C4-2B (cell line): ENCODE data around the gene NHLRC2.

Experiments
- H3K27ac ChIP-seq: fragments of 450-650 bp; 2 replicates; pipeline ENCODE4 v1.5.1; 2017
- CTCF ChIP-seq: fragments of 450-650 bp; conservative IDR thresholded peaks from 2 replicates; pipeline ENCODE4 v1.5.1; 2017; ENCODE audit warnings: mild to moderate bottlenecking
- ZFX ChIP-seq: fragments of 450-650 bp; IDR thresholded peaks from 2 replicates; pipeline ENCODE4 v1.6.1; 2017

Gene NHLRC2

DNA sequence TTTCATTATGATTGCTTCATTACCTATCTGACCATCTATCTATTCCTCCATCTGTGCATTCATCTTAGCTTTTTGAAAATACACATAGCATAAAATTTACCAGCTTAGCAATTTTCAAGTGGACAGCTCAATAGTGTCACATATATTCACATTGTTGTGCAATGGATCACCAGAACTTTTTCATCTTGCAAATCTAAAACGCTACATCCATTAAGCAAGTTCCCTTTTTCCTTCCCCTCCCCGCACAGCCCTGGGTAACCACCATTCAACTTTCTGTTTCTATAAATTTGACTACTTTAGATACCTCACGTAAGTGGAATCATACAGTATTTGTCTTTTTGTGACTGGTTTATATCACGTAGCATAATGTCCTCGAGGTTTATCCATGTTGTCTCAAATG lies 111.2 kb downstream of the NHLRC2 start:
- H3K27ac ChIP-seq = no peak overlapping the region

More for the DNA sequence above, 111.2 kb downstream of the NHLRC2 start:
- TF ChIP-seq ZFX = no peak
- TF ChIP-seq CTCF = no peak
